ENCODE measurements around the gene LAD1.

Gene LAD1

DNA sequence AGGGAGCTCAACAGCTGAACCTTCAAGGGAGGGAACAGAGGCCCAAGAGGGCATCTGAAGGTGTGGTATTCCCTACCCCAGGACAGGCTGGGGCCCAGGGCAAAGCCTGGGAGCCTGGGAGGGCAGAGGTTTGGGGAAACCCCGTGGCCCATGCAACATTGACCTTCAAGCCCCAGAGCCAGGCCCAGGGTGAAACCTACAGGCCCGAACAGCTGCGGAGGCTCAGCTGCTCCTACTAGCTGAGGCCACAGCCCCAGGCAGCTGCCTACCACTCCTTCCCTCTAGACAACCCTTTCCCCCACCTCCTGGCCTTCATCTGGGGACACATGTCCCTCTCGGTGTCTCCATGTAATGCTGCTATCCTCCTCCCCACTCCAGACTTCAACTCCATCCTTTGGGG, 3.2 kb downstream of the LAD1 start:
- FAIRE-seq = no peak
- DNase-seq (ENCODE audit: insufficient read length, low spot score) = no peak

DNA sequence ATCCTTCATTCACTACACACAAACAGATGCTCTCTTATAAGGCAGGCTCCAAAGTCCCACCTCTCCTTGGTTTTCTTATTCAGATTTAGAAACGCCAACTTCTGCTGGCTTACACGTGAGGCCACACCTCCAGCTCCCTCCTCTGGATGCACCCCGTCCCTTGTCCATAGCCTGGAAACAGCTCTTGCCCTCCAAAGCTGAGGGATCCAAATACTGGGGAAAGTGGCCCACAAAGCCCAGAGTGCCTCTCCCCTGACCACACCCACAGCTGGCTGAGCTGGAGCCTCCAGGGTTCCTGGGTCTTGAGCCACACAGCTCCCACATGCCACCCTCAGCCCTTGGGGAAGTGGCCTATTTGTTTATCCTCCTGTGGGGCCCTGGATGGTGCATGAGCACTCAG, 4.5 kb downstream of the LAD1 start:
- no peak for FAIRE-seq

GRCh38 chr1:201393076-201393475, 6.0 kb downstream of the LAD1 start:
- FAIRE-seq (no peak), DNase-seq (ENCODE audit: insufficient read length, low spot score) (no peak)

More for the DNA sequence above, 4.5 kb downstream of the LAD1 start:
- DNase-seq (ENCODE audit: insufficient read length, low spot score) = no peak

DNA sequence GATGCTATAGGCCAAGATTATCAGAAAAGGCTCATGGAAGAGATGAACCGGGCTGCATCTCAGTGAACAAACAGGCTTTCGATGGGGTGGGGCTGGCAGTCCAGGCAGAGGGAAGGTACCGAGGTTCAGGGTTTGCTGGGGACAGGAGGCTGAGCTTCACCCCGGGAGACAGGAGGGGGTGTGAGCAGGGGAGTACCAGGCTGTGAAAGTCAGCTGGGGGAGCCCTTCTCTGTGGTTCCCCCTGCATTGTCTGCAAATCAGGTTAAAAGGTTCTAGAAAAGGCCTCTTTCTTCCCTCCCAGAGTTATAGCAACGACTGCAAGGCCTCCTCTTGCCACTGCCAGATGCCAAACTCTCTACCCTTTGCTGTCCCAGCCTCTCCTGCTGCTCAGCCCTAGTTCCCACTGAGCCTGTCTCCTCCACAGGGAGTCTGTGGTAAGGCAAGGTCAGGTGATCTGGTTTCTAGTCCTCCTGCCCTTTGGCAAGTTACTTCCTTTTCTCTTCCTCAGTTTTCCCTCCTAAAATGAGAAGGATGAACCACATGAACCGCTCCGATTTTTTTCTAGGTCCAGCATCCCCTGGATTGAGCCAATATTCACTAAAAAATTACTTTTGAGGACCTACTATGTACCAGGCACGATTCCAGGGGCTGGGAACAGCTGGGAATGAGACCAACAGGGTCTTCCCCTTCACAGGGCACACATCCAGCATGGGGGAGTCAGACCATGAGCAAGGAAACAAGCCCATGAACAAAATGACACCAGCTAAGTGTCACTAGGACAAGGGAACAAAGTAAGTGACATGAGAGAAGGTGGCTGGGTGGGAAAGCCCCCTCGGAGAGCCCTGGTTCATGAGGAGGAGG, 7.2 kb downstream of the LAD1 start:
- FAIRE-seq (no peak), DNase-seq (ENCODE audit: insufficient read length, low spot score) (no peak)

DNA sequence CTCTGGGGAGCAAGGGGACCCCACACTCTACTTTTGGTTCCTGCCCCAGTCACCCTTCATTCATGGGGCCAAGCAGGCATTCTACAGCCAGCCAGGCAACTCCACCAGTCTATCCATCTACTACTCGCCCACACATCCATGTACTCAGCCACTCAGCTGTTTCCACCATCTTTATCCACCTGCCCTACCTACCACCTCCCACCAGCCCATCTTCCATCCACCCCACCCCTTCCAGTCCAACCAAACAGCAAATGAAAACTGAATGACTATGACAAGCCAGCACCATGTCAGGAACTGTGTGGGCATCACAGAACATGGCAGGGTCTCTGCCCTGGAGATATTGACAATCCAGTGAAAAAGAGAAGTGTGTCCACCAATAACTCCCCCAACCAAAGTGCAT, 7.9 kb downstream of the LAD1 start:
- FAIRE-seq (no peak), DNase-seq (ENCODE audit: insufficient read length, low spot score) (no peak)

- FAIRE-seq = no peak
- no peak for DNase-seq (ENCODE audit: insufficient read length, low spot score)
Observed at GRCh38 chr1:201389051-201389450, 10.1 kb downstream of the LAD1 start.

DNA sequence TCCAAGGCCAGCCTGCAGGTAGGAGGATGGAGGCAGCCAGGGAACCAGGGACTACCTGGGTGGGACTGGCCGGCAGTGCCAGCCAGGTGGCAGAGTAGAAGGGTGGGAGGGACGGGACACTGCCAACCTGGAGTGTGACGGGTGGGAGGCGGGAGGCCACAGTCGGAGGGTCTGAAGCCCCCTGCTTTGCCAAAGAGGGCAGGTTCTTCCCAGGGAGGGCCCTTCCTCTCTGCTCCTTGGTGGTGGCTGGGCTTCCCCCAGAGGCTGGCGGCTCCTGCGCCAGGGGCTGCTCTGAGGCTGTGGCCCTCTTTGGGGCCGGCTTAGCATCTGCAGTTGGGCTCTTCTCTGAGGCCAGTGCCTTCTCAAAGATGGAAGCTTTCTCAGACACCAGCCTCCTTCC, 12.9 kb downstream of the LAD1 start:
- no peak for DNase-seq (ENCODE audit: insufficient read length, low spot score)
- FAIRE-seq = no peak

DNA sequence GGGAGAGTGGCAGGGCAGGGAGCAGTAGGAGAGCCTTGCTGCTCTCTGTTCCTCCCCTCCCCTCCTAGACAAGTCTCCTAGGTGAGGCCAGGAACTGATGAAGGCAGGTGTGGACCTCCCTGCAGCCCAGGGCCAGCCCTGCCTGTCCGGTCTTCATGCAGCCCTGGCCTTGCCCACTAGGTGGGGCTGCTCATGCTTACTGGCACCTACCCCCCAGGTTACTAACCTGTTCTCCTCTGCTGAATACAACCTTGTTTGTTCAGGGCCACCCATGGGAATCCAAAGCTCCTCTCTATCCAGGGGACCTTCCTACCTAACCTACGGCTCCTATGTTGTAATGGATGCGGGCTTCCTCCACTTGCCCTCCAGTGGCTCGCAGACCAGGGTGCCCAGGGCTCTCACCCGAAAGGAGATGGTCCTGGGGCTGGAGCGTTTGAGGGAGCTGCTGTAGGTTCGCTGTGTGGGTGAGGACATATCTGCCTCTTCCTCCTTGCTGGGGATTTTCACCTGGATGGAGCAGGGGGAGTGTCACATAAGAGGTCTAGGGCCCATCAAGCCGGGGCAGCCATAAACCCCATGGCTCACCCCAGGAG, 13.7 kb downstream of the LAD1 start:
- peak; percentile 97 for FAIRE-seq
- DNase-seq (ENCODE audit: insufficient read length, low spot score) = peak; percentile 72

- FAIRE-seq (no peak), DNase-seq (ENCODE audit: insufficient read length, low spot score) (peak; percentile 39)
Observed at GRCh38 chr1:201384406-201384782, 14.7 kb downstream of the LAD1 start.

DNA sequence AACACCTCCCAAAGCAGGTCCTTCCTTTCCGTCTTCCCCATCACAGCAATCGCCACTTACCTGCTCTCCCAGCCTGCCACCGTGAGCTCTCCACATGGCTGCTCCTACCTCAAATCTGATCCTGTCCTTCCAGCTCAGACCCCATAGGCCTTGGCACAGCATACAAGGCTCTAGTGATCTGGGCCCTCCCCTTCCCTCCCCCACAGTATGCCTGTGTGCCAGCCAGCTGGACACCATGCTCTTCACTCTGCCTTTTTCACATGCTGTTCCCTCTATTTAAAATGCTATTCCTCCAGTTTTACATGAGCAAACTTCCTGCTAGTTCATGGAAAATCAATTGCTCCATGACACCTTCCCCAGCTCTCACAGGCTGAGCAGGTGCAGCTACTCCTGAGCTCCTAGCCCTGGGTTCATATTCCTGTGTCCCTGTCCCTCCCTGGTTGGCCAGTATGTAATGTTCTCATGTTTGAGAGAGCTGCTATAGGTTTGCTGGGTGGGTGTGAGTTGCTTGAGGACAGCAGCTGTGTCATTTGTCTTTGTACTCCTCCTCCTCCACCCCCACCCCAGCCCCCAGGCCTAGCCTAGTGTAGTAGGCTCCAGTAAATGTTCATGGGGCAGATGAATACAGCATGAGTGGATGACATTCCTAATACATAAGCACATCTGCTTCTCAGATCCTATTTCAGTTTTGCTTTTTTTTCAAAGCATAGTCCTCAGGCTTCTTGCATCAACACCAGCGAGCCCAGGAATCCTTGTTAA, 15.3 kb downstream of the LAD1 start:
- FAIRE-seq (peak; percentile 97), DNase-seq (ENCODE audit: insufficient read length, low spot score) (peak; percentile 94)

DNA sequence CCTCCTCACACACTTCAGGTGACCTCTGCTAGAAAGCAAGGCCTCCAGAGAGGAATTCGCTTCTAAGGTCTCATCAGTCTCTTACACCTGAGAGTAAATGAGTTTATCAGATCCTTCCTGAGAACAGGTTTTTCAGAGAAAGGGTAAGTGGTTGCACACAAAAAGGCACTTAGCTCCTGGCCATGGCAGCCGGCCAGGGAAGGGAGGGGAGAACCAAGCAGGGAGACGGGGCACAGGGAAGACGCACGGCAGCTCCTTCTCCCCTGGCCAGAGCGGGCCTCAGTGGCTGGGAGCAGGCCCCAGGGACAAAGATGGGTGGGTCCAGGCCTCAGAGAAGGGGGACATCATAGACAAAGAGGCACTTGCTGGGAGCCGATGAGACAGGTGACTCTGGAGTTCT, 18.0 kb downstream of the LAD1 start:
- FAIRE-seq = no peak

DNA sequence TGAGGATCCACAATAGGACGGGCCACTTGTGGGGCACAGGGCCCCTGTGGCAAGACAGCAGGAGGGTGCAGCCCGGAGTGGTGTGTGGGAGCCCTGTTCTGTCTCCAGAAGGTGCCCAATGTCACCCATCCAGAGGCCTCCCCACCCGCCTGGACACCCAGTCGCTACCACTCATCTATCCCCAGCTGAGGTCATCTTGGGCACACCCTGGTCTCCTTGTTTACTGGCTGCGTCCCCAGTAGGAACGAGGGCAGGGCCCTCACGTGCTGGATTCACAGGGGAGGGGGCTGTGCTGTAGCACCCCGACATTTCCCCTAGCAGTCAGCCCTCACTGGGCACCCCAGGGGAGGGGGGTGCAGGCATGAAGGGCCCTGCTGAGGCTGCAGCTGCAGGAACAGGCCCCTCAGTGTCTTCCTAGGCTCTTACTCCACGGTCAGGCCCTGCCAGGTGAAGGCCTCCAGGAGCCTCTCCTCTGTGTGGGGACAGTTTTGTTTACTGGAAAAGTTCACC, 19.3 kb downstream of the LAD1 start:
- FAIRE-seq (no peak), DNase-seq (ENCODE audit: insufficient read length, low spot score) (no peak)

More for the DNA sequence above, 18.0 kb downstream of the LAD1 start:
- DNase-seq (ENCODE audit: insufficient read length, low spot score) = no peak

GRCh38 chr1:201378804-201379203, 20.3 kb downstream of the LAD1 start:
- no peak for FAIRE-seq
- no peak for DNase-seq (ENCODE audit: insufficient read length, low spot score)

DNA sequence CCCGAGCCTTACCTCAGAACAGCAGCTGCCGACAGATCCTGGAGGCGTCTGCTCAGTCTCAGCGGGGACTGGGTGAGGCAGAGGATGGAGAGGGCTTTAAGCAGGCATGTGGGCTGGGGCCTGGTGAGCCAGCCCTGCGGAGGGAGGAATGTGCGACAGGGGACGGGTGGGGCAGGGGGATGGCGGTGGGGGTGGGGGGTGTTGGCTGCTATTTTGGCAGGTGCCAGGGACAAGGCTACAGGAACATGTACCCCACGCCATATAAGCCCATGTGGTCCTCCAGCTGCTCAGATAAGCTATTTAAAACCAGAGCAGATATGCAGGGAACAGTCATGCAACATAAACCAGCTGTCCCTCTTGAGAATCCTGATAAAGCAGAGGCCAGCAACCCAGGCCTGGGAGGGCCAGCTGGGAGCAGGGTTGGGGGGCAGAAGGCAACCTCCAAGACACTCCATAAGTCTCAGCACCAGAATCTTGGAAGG, 21.5 kb downstream of the LAD1 start, which contains the start of gene TNNT2:
TSS of gene TNNT2 (minus strand) at position 70 of the 482 bp plus-strand sequence. CDS start 4,426 bp downstream, outside the sequence.
- DNase-seq (ENCODE audit: insufficient read length, low spot score) (no peak), FAIRE-seq (no peak)

DNA sequence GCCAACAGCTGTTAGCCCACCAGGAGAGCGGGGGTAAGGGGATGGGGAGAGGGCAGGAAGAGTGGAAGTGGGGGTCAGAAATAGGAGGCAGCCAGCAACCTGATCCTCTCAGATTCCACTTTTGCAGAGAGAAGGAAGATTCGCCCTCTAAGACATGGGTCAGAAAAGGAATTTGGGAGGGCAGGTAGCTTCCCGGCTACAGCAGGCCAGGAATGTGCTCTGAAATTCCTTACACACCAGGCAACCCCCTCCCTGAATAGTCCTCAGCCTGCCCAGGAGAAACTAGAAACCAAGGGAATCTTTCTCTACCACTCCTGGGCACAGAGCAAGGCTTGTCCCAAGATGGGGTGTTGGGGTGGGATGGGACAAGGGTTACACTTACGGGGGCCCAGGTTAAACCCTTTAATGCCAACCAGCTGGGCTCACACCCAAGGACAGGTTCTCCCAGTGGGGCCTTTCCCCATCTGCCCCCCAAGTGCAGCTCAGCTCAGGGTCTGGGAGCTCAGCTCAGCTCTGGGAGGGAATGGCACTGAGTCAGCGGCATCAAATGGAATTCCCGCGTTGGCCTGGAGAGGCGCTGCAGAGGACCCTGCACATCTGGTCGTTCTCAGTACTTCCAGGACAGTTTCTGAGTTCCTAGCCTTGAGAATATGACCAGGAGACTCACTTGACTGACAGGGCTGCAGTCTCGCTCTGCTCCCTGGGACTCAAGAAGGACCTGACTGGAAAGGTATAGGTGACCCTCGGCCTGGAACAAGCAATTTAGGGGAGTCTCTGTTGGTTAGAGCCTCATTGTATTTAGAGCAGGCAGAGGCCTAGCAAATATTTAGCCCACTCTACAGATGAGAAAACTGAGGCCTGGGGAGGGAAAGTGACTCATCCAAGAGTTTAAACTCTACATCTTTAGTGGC, 22.4 kb downstream of the LAD1 start:
- DNase-seq (ENCODE audit: insufficient read length, low spot score) = peak; percentile 96
- FAIRE-seq = peak; percentile 87

DNA sequence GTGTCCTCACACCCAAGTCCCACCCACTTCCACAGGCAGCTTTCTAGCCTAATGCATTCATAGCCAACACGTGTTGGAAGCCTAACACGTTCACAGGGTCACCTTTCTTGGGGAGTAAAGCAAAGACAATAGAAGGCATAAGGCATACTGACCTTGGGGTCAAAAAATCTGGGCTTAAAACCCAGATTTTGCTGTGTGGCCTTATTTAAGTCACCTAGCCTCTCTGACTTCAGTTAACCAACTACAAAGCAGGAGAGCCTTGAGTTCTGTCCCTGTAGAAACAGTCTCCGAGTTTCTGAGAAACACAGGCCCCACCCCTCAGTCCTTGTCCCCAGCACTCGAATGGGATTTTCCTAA, 23.0 kb downstream of the LAD1 start:
- FAIRE-seq (no peak), DNase-seq (ENCODE audit: insufficient read length, low spot score) (no peak)

DNA sequence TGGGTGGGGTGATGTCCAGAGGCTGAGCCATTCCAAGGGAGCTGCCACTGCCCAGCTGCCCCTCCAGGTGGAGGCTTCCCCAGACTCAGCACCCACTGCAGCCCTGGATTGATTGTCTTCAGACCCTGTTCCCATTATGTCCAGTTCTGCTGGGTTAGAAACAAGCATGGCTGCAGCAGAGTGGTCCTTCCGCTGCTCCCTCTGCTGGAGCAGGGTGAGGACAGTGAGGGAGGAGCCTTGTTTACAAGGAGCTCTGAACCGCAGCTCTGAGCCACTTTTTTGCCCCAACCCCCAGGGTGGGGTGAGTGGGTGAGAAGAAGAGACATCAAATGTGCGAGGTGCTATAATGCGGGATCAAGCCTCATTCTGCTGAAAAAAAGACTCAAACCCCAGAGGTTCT, 24.0 kb downstream of the LAD1 start:
- FAIRE-seq = no peak
- no peak for DNase-seq (ENCODE audit: insufficient read length, low spot score)

- FAIRE-seq (peak; percentile 26), DNase-seq (ENCODE audit: insufficient read length, low spot score) (no peak)
Observed at GRCh38 chr1:201374364-201374763, 24.8 kb downstream of the LAD1 start.

GRCh38 chr1:201371792-201372191, 27.3 kb downstream of the LAD1 start:
- DNase-seq (ENCODE audit: insufficient read length, low spot score) = no peak

GRCh38 chr1:201371276-201371675, 27.8 kb downstream of the LAD1 start:
- DNase-seq (ENCODE audit: insufficient read length, low spot score) (no peak), FAIRE-seq (no peak)

More at GRCh38 chr1:201371792-201372191, 27.3 kb downstream of the LAD1 start:
- FAIRE-seq = peak; percentile 46
